CD14-positive monocyte (primary cell): Measurements from ENCODE around the gene IGF2BP3. TPM values are rescaled to one million over a fixed set of nuclear protein-coding genes. Genes with fewer than 3 reads are reported as not detected.

Source experiments
- DNase-seq, 3 donors: peaks; one replicate each; pipeline ENCODE4 v3.0.0-alpha.2; 2011 to 2022
- H2AFZ ChIP-seq: 2 replicates; pipeline ENCODE4 v1.6.0; 2012; ENCODE audit warnings: mild to moderate bottlenecking, low read depth, low read length, inconsistent platforms; ENCODE audit not compliant: insufficient read depth, poor library complexity, severe bottlenecking
- H3K27ac ChIP-seq, 2 donors: 1 replicate in 1 of 2; 2 replicates in 1 of 2; pipeline ENCODE4 v1.5.1; 2012 to 2013; ENCODE audit warnings: low read length in 2 of 2, control low read depth in 1 of 2, inconsistent platforms in 1 of 2, low read depth in 1 of 2, mild to moderate bottlenecking in 1 of 2
- H3K27me3 ChIP-seq, 2 donors: one replicate each; pipeline versions ENCODE4 v1.6.0 to v1.6.1; 2011 to 2013; ENCODE audit warnings: low read length in 2 of 2; ENCODE audit not compliant: control insufficient read depth in 2 of 2, insufficient read depth in 2 of 2
- H3K36me3 ChIP-seq, 2 donors: replicated peaks in 1 of 2; 1 replicate in 1 of 2; 2 replicates in 1 of 2; pipeline versions ENCODE4 v1.5.1 to v1.6.1; 2012 to 2013; ENCODE audit warnings: low read length in 2 of 2, control low read depth in 1 of 2, inconsistent platforms in 1 of 2, mild to moderate bottlenecking in 1 of 2; ENCODE audit not compliant: insufficient read depth in 2 of 2, control insufficient read depth in 1 of 2
- H3K4me1 ChIP-seq, 2 donors: 1 replicate in 1 of 2; 2 replicates in 1 of 2; pipeline versions ENCODE4 v1.5.1 to v1.6.1; 2012 to 2013; ENCODE audit warnings: low read length in 2 of 2, control low read depth in 1 of 2, inconsistent platforms in 1 of 2, mild to moderate bottlenecking in 1 of 2, moderate library complexity in 1 of 2; ENCODE audit not compliant: insufficient read depth in 2 of 2, control insufficient read depth in 1 of 2
- H3K4me2 ChIP-seq: replicated peaks from 2 replicates; pipeline ENCODE3; 2012; ENCODE audit warnings: low read length, moderate library complexity, mild to moderate bottlenecking; ENCODE audit not compliant: poor library complexity, severe bottlenecking; ENCODE audit errors: extremely low read depth
- H3K4me3 ChIP-seq, 3 experiments: fragments of 200-600 bp in 1 of 3; sonication (generic) in 1 of 3; replicated peaks in 1 of 3; 1 replicate in 2 of 3; 2 replicates in 1 of 3; pipeline ENCODE4 v1.5.1; 2011 to 2013; ENCODE audit warnings: low read length in 3 of 3, mild to moderate bottlenecking in 3 of 3, control low read depth in 2 of 3, low read depth in 2 of 3, inconsistent platforms in 1 of 3, moderate library complexity in 1 of 3
- H3K79me2 ChIP-seq: 2 replicates; pipeline ENCODE4 v1.6.0; 2012; ENCODE audit warnings: mild to moderate bottlenecking, control low read depth, inconsistent platforms, low read length, moderate library complexity; ENCODE audit not compliant: insufficient read depth
- H3K9ac ChIP-seq: 2 replicates; pipeline ENCODE4 v1.6.0; 2017; ENCODE audit warnings: low read length, mild to moderate bottlenecking; ENCODE audit not compliant: insufficient read depth, poor library complexity, severe bottlenecking
- H3K9me3 ChIP-seq, 2 donors: replicated peaks in 1 of 2; 1 replicate in 1 of 2; 2 replicates in 1 of 2; pipeline versions ENCODE4 v1.5.1 to v1.6.1; 2012 to 2013; ENCODE audit warnings: low read length in 2 of 2, control low read depth in 1 of 2; ENCODE audit not compliant: control insufficient read depth in 1 of 2, insufficient read depth in 1 of 2
- H4K20me1 ChIP-seq: 2 replicates; pipeline ENCODE4 v1.6.0; 2012; ENCODE audit warnings: mild to moderate bottlenecking, low read length, control low read depth, moderate library complexity; ENCODE audit not compliant: insufficient read depth
- H3K27ac Mint-ChIP-seq, 7 donors: one replicate each; pipeline ENCODE4 v1.8.0; 2020; ENCODE audit warnings: mild to moderate bottlenecking in 7 of 7, mixed read lengths in 7 of 7, moderate library complexity in 6 of 7, inconsistent platforms in 2 of 7
- H3K27me3 Mint-ChIP-seq, 3 donors: one replicate each; pipeline ENCODE4 v1.8.0; 2021 to 2022; ENCODE audit warnings: low read depth in 3 of 3, mild to moderate bottlenecking in 3 of 3, mixed read lengths in 3 of 3, moderate library complexity in 3 of 3, inconsistent platforms in 1 of 3
- H3K36me3 Mint-ChIP-seq, 2 donors: one replicate each; pipeline ENCODE4 v1.8.0; 2020; ENCODE audit warnings: mixed read lengths in 2 of 2, inconsistent platforms in 1 of 2, mild to moderate bottlenecking in 1 of 2
- H3K4me1 Mint-ChIP-seq: one replicate; pipeline ENCODE4 v1.8.0; 2020; ENCODE audit warnings: mild to moderate bottlenecking, mixed read lengths
- H3K4me3 Mint-ChIP-seq, 2 donors: one replicate each; pipeline ENCODE4 v1.8.0; 2020; ENCODE audit warnings: mild to moderate bottlenecking in 2 of 2, mixed read lengths in 2 of 2, moderate library complexity in 1 of 2
- H3K9me3 Mint-ChIP-seq, 7 donors: one replicate each; pipeline ENCODE4 v1.8.0; 2020 to 2022; ENCODE audit warnings: mixed read lengths in 7 of 7, mild to moderate bottlenecking in 6 of 7, moderate library complexity in 6 of 7, inconsistent platforms in 2 of 7
- WGBS: methylation state at CpG from one replicate; pipeline ENCODE4 v1.1.5; 2013; ENCODE audit warnings: missing lambda C conversion rate; ENCODE audit not compliant: insufficient coverage; 5-methylcytosine and 5-hydroxymethylcytosine counted together
- intact Hi-C, 2 donors: fragments of 100-400 bp; cut with micrococcal nuclease; formaldehyde crosslinking; loops; one replicate each; pipeline versions ENCODE4 v1.15.0 to v1.15.1; 2023
- polyA plus RNA-seq, 3 donors: library from polyadenylated mRNA; depleted of rRNA in 1 of 3; unstranded in 2 of 3; stranded (reverse) in 1 of 3; fragments of 300-500 nt in 2 of 3; fragments of >200 nt in 1 of 3; fragmentation: Illumina TruSeq in 2 of 3; gene quantifications; 1 replicate in 2 of 3; 2 replicates in 1 of 3; pipeline ENCODE4 v1.2.3, GENCODE V29; 2012 to 2021
- TF ChIP-seq, protein P1 (sequence below): fragments of 200-600 bp; IDR thresholded peaks from one replicate; pipeline ENCODE4 v1.8.0; 2022; ENCODE audit warnings: antibody characterized with exemption, mild to moderate bottlenecking

The IGF2BP3 gene
- polyA plus RNA-seq, 3 donors, result 0.60 to 5.3 (median 3.2) TPM

DNA sequence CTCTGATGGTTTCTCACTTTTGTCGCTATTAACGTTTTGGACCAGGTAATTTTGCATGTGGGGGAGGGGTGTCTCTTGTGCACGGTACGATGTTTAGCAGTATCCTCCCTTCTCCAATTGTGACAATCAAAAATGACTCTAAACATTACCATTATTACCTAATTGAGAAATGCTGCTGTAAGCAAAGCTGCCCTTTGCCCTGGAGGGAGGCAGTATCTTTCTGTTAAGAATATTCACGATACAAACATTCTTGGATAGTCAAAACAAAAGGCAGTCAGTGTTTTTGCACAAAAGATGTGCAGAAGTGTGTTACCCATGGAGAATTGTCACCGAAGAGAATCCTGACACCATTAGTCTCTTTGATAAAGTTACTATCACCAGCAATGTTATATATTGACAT lies 161.5 kb downstream of the IGF2BP3 start:
- H3K9me3 Mint-ChIP-seq, result no peaks in the 10 kb centered on the region
- Histone ChIP-seq H3K4me1 (no peaks in the 10 kb centered on the region), H4K20me1 (peaks cover 10% of the 10 kb centered on the region), H3K9me3 (no peaks in the 10 kb centered on the region), H3K27ac (no peak overlapping the region), H3K36me3 (peaks cover 31 to 63% of the 10 kb centered on the region in 2 donors), H3K4me2 (no peak overlapping the region), H3K79me2 (peaks cover 34% of the 10 kb centered on the region), H3K27me3 (no peaks in the 10 kb centered on the region), H3K9ac (no peak overlapping the region), H2AFZ (no peak overlapping the region), H3K4me3 (no peak overlapping the region)
- peaks cover 6% of the 10 kb centered on the region for H3K4me1 Mint-ChIP-seq
- TF ChIP-seq, protein P1, sequence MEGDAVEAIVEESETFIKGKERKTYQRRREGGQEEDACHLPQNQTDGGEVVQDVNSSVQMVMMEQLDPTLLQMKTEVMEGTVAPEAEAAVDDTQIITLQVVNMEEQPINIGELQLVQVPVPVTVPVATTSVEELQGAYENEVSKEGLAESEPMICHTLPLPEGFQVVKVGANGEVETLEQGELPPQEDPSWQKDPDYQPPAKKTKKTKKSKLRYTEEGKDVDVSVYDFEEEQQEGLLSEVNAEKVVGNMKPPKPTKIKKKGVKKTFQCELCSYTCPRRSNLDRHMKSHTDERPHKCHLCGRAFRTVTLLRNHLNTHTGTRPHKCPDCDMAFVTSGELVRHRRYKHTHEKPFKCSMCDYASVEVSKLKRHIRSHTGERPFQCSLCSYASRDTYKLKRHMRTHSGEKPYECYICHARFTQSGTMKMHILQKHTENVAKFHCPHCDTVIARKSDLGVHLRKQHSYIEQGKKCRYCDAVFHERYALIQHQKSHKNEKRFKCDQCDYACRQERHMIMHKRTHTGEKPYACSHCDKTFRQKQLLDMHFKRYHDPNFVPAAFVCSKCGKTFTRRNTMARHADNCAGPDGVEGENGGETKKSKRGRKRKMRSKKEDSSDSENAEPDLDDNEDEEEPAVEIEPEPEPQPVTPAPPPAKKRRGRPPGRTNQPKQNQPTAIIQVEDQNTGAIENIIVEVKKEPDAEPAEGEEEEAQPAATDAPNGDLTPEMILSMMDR, result no peak
- no peak overlapping the region for H3K4me3 Mint-ChIP-seq
- intact Hi-C loops, result no loop called here
- no peak for DNase-seq
- peaks cover 67 to 68% of the 10 kb centered on the region in 2 donors for H3K36me3 Mint-ChIP-seq
- H3K27me3 Mint-ChIP-seq, result no peaks in the 10 kb centered on the region
- WGBS, result no CpG with 5 or more reads among the region's 6 CpGs
- H3K27ac Mint-ChIP-seq, result no peak overlapping the region

DNA sequence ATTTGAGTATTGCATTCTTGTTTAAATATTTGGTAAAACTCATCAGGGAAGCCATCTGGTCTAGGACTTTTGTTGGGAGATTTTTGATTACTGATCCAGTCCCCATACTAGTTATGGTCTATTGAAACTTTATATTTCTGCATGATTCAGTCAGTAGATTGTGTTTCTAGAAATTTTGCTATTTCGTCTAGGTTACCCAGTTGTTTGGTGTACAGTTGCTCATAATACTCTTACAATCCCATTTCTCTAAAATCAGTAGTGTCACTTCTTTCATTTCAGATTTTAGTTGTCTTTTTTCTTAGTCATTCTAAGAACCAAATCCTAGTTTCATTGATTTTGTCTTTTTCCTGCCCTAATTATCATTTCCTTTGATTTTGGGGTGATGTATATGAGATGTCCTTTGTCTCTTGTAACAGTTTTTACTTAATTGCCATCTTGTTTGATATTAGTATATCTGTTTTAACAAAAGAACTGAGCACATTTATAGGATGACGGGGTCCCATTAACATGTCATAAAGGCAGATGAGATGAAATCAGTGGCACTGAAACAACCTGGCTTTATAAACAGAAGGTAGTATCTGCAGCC lies 163.3 kb downstream of the IGF2BP3 start:
- H3K36me3 Mint-ChIP-seq, result peaks cover 77 to 83% of the 10 kb centered on the region in 2 donors
- Histone ChIP-seq H3K79me2 (peaks cover 50% of the 10 kb centered on the region), H3K27ac (no peak overlapping the region), H3K9me3 (no peaks in the 10 kb centered on the region), H3K9ac (no peak overlapping the region), H3K4me3 (no peak overlapping the region), H3K27me3 (no peaks in the 10 kb centered on the region), H3K36me3 (peaks cover 40 to 79% of the 10 kb centered on the region in 2 donors), H4K20me1 (peaks cover 10% of the 10 kb centered on the region), H2AFZ (no peak overlapping the region), H3K4me1 (no peaks in the 10 kb centered on the region), H3K4me2 (no peak overlapping the region)
- TF ChIP-seq, protein P1, result no peak
- peaks cover 11% of the 10 kb centered on the region for H3K4me1 Mint-ChIP-seq
- no peak overlapping the region for H3K27ac Mint-ChIP-seq
- no peak overlapping the region for H3K4me3 Mint-ChIP-seq
- H3K9me3 Mint-ChIP-seq, result no peaks in the 10 kb centered on the region
- intact Hi-C loops, result no loop called here
- DNase-seq, result no peak
- no peaks in the 10 kb centered on the region for H3K27me3 Mint-ChIP-seq
- 100% methylated on average over 1 of the region's 2 CpGs for WGBS
